ENCODE results near the gene FNDC5. TPM values are rescaled to one million over a fixed set of nuclear protein-coding genes. Genes with fewer than 3 reads are reported as not detected.
A peak's percentile ranks its signal among the peaks of the same experiment; 100 is the strongest.
"Not testable (repeated sequence)": the region's sequence is repeated elsewhere in the genome, so short reads cannot be mapped to it uniquely, and the experiment has no call there.

FNDC5 gene
- total RNA-seq, result 5.4 TPM

- peak; percentile 68 for ATAC-seq
- DNase-seq (ENCODE audit: low spot score), result peak; percentile 44
Measured at GRCh38 chr1:32870615-32871363, at the start of gene FNDC5. TSS of gene FNDC5 (minus strand) at chr1:32870912.

GRCh38 chr1:32919811-32920733, 49.4 kb upstream of the FNDC5 start:
- no peak for DNase-seq (ENCODE audit: low spot score)
- no peak for ATAC-seq

- DNase-seq (ENCODE audit: low spot score) (no peak), ATAC-seq (no peak)
Measured at GRCh38 chr1:32918179-32918578, 47.5 kb upstream of the FNDC5 start.

- ATAC-seq (no peak), DNase-seq (ENCODE audit: low spot score) (no peak)
Measured at GRCh38 chr1:32917521-32917920, 46.8 kb upstream of the FNDC5 start.

GRCh38 chr1:32915766-32916706, 45.3 kb upstream of the FNDC5 start:
- no peak for ATAC-seq
- DNase-seq (ENCODE audit: low spot score), result no peak

- no peak for ATAC-seq
- DNase-seq (ENCODE audit: low spot score), result no peak
Measured at GRCh38 chr1:32910319-32910718, 39.6 kb upstream of the FNDC5 start.

- no peak for ATAC-seq
- DNase-seq (ENCODE audit: low spot score), result no peak
Measured at GRCh38 chr1:32907435-32907834, 36.7 kb upstream of the FNDC5 start.

- no peak for ATAC-seq
- no peak for DNase-seq (ENCODE audit: low spot score)
Measured at GRCh38 chr1:32906654-32907053, 35.9 kb upstream of the FNDC5 start.

GRCh38 chr1:32905588-32905987, 34.9 kb upstream of the FNDC5 start:
- not testable (repeated sequence) for DNase-seq (ENCODE audit: low spot score); ATAC-seq

- DNase-seq (ENCODE audit: low spot score) (no peak), ATAC-seq (no peak)
Measured at GRCh38 chr1:32904797-32905196, 34.1 kb upstream of the FNDC5 start.

GRCh38 chr1:32903991-32904785, 33.5 kb upstream of the FNDC5 start:
- ATAC-seq (peak; percentile 74), DNase-seq (ENCODE audit: low spot score) (no peak)

- DNase-seq (ENCODE audit: low spot score), result no peak
- no peak for ATAC-seq
Measured at GRCh38 chr1:32902535-32902920, 31.8 kb upstream of the FNDC5 start.

GRCh38 chr1:32901823-32902534, 31.3 kb upstream of the FNDC5 start:
- DNase-seq (ENCODE audit: low spot score), result no peak
- ATAC-seq, result no peak

GRCh38 chr1:32900956-32901822, 30.5 kb upstream of the FNDC5 start, which contains the start of gene TMEM54:
TSS of gene TMEM54 (minus strand) at chr1:32901389. CDS start at chr1:32901238, 151 bp downstream.
- peak; percentile 79 for ATAC-seq

GRCh38 chr1:32900371-32900955, 29.8 kb upstream of the FNDC5 start:
- ATAC-seq (no peak), DNase-seq (ENCODE audit: low spot score) (no peak)

More at GRCh38 chr1:32900956-32901822, 30.5 kb upstream of the FNDC5 start, which contains the start of gene TMEM54:
- DNase-seq (ENCODE audit: low spot score), result no peak

- DNase-seq (ENCODE audit: low spot score) (no peak), ATAC-seq (peak; percentile 36)
Measured at GRCh38 chr1:32899586-32900296, 29.0 kb upstream of the FNDC5 start.

- DNase-seq (ENCODE audit: low spot score) (no peak), ATAC-seq (no peak)
Measured at GRCh38 chr1:32898958-32899357, 28.2 kb upstream of the FNDC5 start.
